A673 (cell line): ENCODE data around the gene CNOT1.
A peak's percentile ranks its signal among the peaks of the same experiment; 100 is the strongest.

Experiments
- CTCF ChIP-seq: fragments of 300-800, 200-600 bp; sonication (generic); conservative IDR thresholded peaks from 2 replicates; pipeline ENCODE4 v1.5.1; 2017; ENCODE audit warnings: low read depth, mild to moderate bottlenecking, antibody characterized with exemption, low read length, moderate library complexity, mixed read lengths
- EZH2 ChIP-seq: fragments of 200-600 bp; sonication (generic); IDR thresholded peaks from 2 replicates; pipeline ENCODE4 v1.6.1; 2017; ENCODE audit warnings: borderline replicate concordance, low read depth, mild to moderate bottlenecking, mixed read lengths, antibody characterized with exemption, low read length; ENCODE audit not compliant: poor library complexity, severe bottlenecking

GRCh38 chr16:58487566-58488351 is 141.9 kb downstream of the CNOT1 start:
- peak; percentile 96 for TF ChIP-seq CTCF
- no peak for TF ChIP-seq EZH2
